H9 (cell line): ENCODE measurements around the gene ETV4. TPM values are rescaled to one million over a fixed set of nuclear protein-coding genes. Genes with fewer than 3 reads are reported as not detected.

Experiments used
- DNase-seq: peaks from one replicate; pipeline ENCODE4 v3.0.0-alpha.2; 2017
- H2AFZ ChIP-seq: one replicate; pipeline ENCODE4 v1.6.1; 2013; ENCODE audit warnings: mild to moderate bottlenecking, low read length, control low read depth, moderate library complexity
- H2AK5ac ChIP-seq: 2 replicates; pipeline ENCODE4 v1.6.1; 2013; ENCODE audit warnings: low read length, control low read depth, mixed read lengths; ENCODE audit not compliant: insufficient read length
- H2BK120ac ChIP-seq: one replicate; pipeline ENCODE4 v1.6.1; 2013; ENCODE audit warnings: low read depth, mild to moderate bottlenecking, low read length, control low read depth, inconsistent platforms; ENCODE audit not compliant: poor library complexity, severe bottlenecking
- H2BK12ac ChIP-seq: 2 replicates; pipeline ENCODE4 v1.6.1; 2013; ENCODE audit warnings: low read length, control low read depth, mixed read lengths, low read depth; ENCODE audit not compliant: insufficient read length
- H2BK15ac ChIP-seq: 2 replicates; pipeline ENCODE4 v1.6.1; 2013; ENCODE audit warnings: low read depth, low read length, control low read depth
- H2BK20ac ChIP-seq: one replicate; pipeline ENCODE4 v1.6.1; 2013; ENCODE audit warnings: low read depth, mild to moderate bottlenecking, low read length, control low read depth, inconsistent platforms; ENCODE audit not compliant: poor library complexity, severe bottlenecking
- H2BK5ac ChIP-seq: 2 replicates; pipeline ENCODE4 v1.6.1; 2013; ENCODE audit warnings: low read length, control low read depth, mixed read lengths; ENCODE audit not compliant: insufficient read length
- H3K14ac ChIP-seq: 2 replicates; pipeline ENCODE4 v1.6.1; 2013; ENCODE audit warnings: low read length, control low read depth; ENCODE audit not compliant: insufficient read depth
- H3K18ac ChIP-seq: 2 replicates; pipeline ENCODE4 v1.6.1; 2013; ENCODE audit warnings: low read depth, mild to moderate bottlenecking, mixed read lengths, low read length, control low read depth; ENCODE audit not compliant: insufficient read length
- H3K23ac ChIP-seq: 2 replicates; pipeline ENCODE4 v1.6.1; 2013; ENCODE audit warnings: low read length, control low read depth, mixed read lengths, low read depth; ENCODE audit not compliant: insufficient read length
- H3K23me2 ChIP-seq: 2 replicates; pipeline ENCODE4 v1.6.1; 2013; ENCODE audit warnings: low read depth, mild to moderate bottlenecking, mixed read lengths, low read length, control low read depth; ENCODE audit not compliant: insufficient read length, poor library complexity, severe bottlenecking
- H3K27ac ChIP-seq: 2 replicates; pipeline ENCODE4 v1.5.1; 2013; ENCODE audit warnings: low read length, control low read depth, mixed read lengths, low read depth; ENCODE audit not compliant: insufficient read length
- H3K27me3 ChIP-seq: 2 replicates; pipeline ENCODE4 v1.6.1; 2013; ENCODE audit warnings: low read length, control low read depth, inconsistent platforms; ENCODE audit not compliant: insufficient read depth
- H3K4ac ChIP-seq: 2 replicates; pipeline ENCODE4 v1.6.1; 2013; ENCODE audit warnings: low read depth, mild to moderate bottlenecking, control low read depth, inconsistent platforms, low read length, moderate library complexity
- H3K4me1 ChIP-seq: 2 replicates; pipeline ENCODE4 v1.6.1; 2013; ENCODE audit warnings: low read length, control low read depth, inconsistent platforms; ENCODE audit not compliant: insufficient read depth
- H3K4me2 ChIP-seq: 2 replicates; pipeline ENCODE4 v1.6.1; 2013; ENCODE audit warnings: low read length, control low read depth, mixed read lengths; ENCODE audit not compliant: insufficient read length, insufficient read depth
- H3K56ac ChIP-seq: 2 replicates; pipeline ENCODE4 v1.6.1; 2013; ENCODE audit warnings: low read depth, mild to moderate bottlenecking, mixed read lengths, low read length, control low read depth; ENCODE audit not compliant: insufficient read length
- H3K79me1 ChIP-seq: 2 replicates; pipeline ENCODE4 v1.6.1; 2013; ENCODE audit warnings: low read depth, mild to moderate bottlenecking, moderate library complexity, low read length, control low read depth, inconsistent platforms; ENCODE audit not compliant: insufficient read depth, poor library complexity, severe bottlenecking
- H3K79me2 ChIP-seq: 2 replicates; pipeline ENCODE4 v1.6.1; 2013; ENCODE audit warnings: low read length, control low read depth, inconsistent platforms; ENCODE audit not compliant: insufficient read depth
- H3K9ac ChIP-seq: 2 replicates; pipeline ENCODE4 v1.6.1; 2013; ENCODE audit warnings: low read length, control low read depth, mixed read lengths; ENCODE audit not compliant: insufficient read length; ENCODE audit errors: extremely low read depth
- H3K9me3 ChIP-seq: one replicate; pipeline ENCODE4 v1.6.1; 2013; ENCODE audit warnings: low read depth, low read length, inconsistent platforms; ENCODE audit not compliant: control insufficient read depth
- H3T11ph ChIP-seq: one replicate; pipeline ENCODE4 v1.6.1; 2013; ENCODE audit warnings: mild to moderate bottlenecking, low read length, control low read depth, inconsistent platforms
- H4K20me1 ChIP-seq: one replicate; pipeline ENCODE4 v1.6.1; 2013; ENCODE audit not compliant: control insufficient read depth, insufficient read length, insufficient read depth
- H4K5ac ChIP-seq: 2 replicates; pipeline ENCODE4 v1.6.1; 2013; ENCODE audit warnings: low read depth, mild to moderate bottlenecking, mixed read lengths, low read length, control low read depth; ENCODE audit not compliant: insufficient read length
- H4K8ac ChIP-seq: replicated peaks from 2 replicates; pipeline ENCODE4 v1.6.1; 2013; ENCODE audit warnings: low read length, control low read depth, mixed read lengths, low read depth; ENCODE audit not compliant: insufficient read length
- H4K91ac ChIP-seq: 2 replicates; pipeline ENCODE4 v1.6.1; 2013; ENCODE audit warnings: low read depth, mild to moderate bottlenecking, moderate library complexity, mixed read lengths, low read length, control low read depth; ENCODE audit not compliant: insufficient read length
- H3K27ac Mint-ChIP-seq, 3 experiments: 2 replicates in 2 of 3; 3 replicates in 1 of 3; pipeline ENCODE4 v1.8.0; 2020 to 2021; ENCODE audit warnings: mixed read lengths in 3 of 3, mild to moderate bottlenecking in 1 of 3, moderate library complexity in 1 of 3
- H3K27me3 Mint-ChIP-seq: 2 replicates; pipeline ENCODE4 v1.8.0; 2021; ENCODE audit warnings: low read depth, mild to moderate bottlenecking, moderate library complexity, mixed read lengths
- H3K36me3 Mint-ChIP-seq, 3 experiments: 2 replicates in 2 of 3; 3 replicates in 1 of 3; pipeline ENCODE4 v1.8.0; 2020 to 2021; ENCODE audit warnings: low read depth in 3 of 3, mixed read lengths in 3 of 3; ENCODE audit not compliant: insufficient read depth in 1 of 3
- H3K4me1 Mint-ChIP-seq, 2 experiments: 2 replicates each; pipeline ENCODE4 v1.8.0; 2020; ENCODE audit warnings: mixed read lengths in 2 of 2
- H3K4me3 Mint-ChIP-seq, 2 experiments: 2 replicates in 1 of 2; 3 replicates in 1 of 2; pipeline ENCODE4 v1.8.0; 2020 to 2021; ENCODE audit warnings: mild to moderate bottlenecking in 2 of 2, mixed read lengths in 2 of 2, moderate library complexity in 1 of 2
- H3K9me3 Mint-ChIP-seq, 2 experiments: 2 replicates in 1 of 2; 3 replicates in 1 of 2; pipeline ENCODE4 v1.8.0; 2020; ENCODE audit warnings: mild to moderate bottlenecking in 2 of 2, mixed read lengths in 2 of 2, moderate library complexity in 1 of 2
- WGBS: extraction: QIAGEN DNeasy Blood & Tissue Kit; methylation state at CpG from one replicate; pipeline ENCODE4 v1.1.7; 2013; ENCODE audit warnings: missing lambda C conversion rate, low lambda C conversion rate, mixed read lengths; ENCODE audit not compliant: insufficient read length; ENCODE audit errors: extremely low coverage; 5-methylcytosine and 5-hydroxymethylcytosine counted together
- total RNA-seq: library from RNA; stranded (reverse); gene quantifications from 2 replicates; pipeline ENCODE4 v1.2.1, GENCODE V29; 2021
- TF ChIP-seq, protein P1 (sequence below): fragments of 200-600 bp; sonication (generic); conservative IDR thresholded peaks from 3 replicates; pipeline ENCODE4 v1.8.0; 2021; ENCODE audit warnings: antibody characterized with exemption, mild to moderate bottlenecking

ETV4 gene
- total RNA-seq, 1 experiment from 2014 or later, result 74.4 TPM

DNA sequence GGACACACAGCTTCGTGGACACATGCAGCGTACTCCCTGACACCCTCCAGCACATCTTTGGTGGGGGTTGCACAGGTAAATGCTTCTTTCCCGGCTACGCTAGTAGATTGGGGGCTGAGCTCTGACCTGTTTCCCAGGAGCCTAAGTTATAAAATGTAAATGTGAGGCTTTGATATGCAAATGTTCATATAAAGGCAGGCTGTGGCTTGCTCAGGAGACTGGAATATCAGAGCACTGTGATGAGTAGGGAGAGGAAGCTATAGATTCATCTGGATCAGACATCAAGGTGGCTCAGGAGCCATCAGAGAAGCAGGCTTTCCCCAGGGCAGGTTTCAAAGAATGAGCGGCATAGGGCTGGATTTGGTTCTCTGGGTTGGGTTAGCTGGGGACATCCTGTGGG, 3.4 kb upstream of the ETV4 start:
- Histone ChIP-seq H4K20me1 (no peaks in the 10 kb centered on the region), H3K4me1 (peaks cover 15% of the 10 kb centered on the region; the same call in 1 of the 2 replicates), H2BK15ac (no peak overlapping the region), H3K23ac (no peak overlapping the region), H3T11ph (no peak overlapping the region), H3K27me3 (no peaks in the 10 kb centered on the region), H3K4me2 (no peak overlapping the region), H3K9ac (no peak overlapping the region), H3K56ac (no peak overlapping the region), H4K91ac (no peak overlapping the region), H2BK120ac (no peak overlapping the region), H3K9me3 (no peaks in the 10 kb centered on the region), H2AFZ (no peak overlapping the region), H2BK20ac (no peak overlapping the region), H4K8ac (no peak overlapping the region), H3K18ac (no peak overlapping the region), H3K27ac (no peak overlapping the region), H2BK5ac (no peak overlapping the region), H3K23me2 (peaks cover 11% of the 10 kb centered on the region), H3K14ac (no peak overlapping the region), H3K4ac (no peak overlapping the region), H4K5ac (no peak overlapping the region), H2AK5ac (no peak overlapping the region), H3K79me2 (no peaks in the 10 kb centered on the region; the same call in 1 of the 2 replicates), H2BK12ac (no peak overlapping the region), H3K79me1 (no peaks in the 10 kb centered on the region)
- H3K27me3 Mint-ChIP-seq, result peaks cover 36% of the 10 kb centered on the region
- H3K36me3 Mint-ChIP-seq, result peaks cover 0 to 3% (median 0%) of the 10 kb centered on the region in 3 experiments; a peak in 3 of 7 replicates
- H3K4me3 Mint-ChIP-seq, result no peak overlapping the region; a peak in 1 of 5 replicates
- H3K4me1 Mint-ChIP-seq, result peaks cover 47 to 48% of the 10 kb centered on the region in 2 experiments
- no peak overlapping the region for H3K27ac Mint-ChIP-seq
- DNase-seq, result peak; percentile 33
- TF ChIP-seq, protein P1, sequence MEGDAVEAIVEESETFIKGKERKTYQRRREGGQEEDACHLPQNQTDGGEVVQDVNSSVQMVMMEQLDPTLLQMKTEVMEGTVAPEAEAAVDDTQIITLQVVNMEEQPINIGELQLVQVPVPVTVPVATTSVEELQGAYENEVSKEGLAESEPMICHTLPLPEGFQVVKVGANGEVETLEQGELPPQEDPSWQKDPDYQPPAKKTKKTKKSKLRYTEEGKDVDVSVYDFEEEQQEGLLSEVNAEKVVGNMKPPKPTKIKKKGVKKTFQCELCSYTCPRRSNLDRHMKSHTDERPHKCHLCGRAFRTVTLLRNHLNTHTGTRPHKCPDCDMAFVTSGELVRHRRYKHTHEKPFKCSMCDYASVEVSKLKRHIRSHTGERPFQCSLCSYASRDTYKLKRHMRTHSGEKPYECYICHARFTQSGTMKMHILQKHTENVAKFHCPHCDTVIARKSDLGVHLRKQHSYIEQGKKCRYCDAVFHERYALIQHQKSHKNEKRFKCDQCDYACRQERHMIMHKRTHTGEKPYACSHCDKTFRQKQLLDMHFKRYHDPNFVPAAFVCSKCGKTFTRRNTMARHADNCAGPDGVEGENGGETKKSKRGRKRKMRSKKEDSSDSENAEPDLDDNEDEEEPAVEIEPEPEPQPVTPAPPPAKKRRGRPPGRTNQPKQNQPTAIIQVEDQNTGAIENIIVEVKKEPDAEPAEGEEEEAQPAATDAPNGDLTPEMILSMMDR, result no peak
- H3K9me3 Mint-ChIP-seq, result peaks cover 0 to 3% of the 10 kb centered on the region in 2 experiments; a peak in 3 of 5 replicates
- no CpG with 5 or more reads among the region's 5 CpGs for WGBS
